CD4-positive, alpha-beta T cell treated with Interferon gamma for 1 hour (primary cell): ENCODE measurements around the gene PHLPP1.

Experiments used
- DNase-seq: peaks from one replicate; pipeline ENCODE4 v3.0.0-alpha.2; 2020

The PHLPP1 gene

DNA sequence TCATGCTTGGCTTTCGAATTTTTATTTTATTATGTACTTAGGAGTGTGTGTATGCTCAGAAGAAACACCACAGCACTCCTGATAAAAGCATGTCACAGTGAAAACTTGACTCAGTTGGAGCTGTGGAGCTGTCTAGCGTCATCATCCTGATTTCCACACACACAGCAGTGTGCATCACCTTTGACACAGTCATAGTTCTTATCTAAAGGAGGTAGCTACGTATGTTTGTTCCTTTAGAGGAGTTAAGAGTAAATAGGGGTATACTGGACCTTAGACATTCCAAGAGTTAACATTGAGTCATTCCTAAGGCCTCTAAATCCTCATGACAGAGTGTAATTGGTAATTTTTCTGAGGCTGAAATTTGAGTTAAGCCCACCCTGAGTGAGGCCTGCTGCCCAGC is 96.9 kb downstream of the PHLPP1 start:
- DNase-seq: no peak

DNA sequence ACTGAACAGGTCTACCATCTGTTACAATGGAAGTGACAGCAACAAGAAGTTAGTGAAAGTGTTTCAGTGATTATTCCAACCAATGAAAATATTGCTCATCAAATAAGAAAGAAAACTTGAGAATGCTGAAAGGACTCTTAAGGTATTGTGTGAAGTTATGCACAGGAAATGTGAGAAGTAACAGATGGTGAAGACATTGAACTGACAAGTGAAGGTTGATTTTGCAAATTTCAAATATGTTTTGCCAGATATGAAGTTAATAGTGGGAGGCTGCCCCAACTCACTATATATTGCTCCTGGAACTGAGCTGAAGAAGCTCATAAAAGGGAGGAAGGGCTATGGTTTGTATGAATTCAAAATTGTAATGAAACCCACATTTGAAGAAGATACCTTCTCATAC is 97.5 kb downstream of the PHLPP1 start:
- DNase-seq: no peak

- DNase-seq: no peak
Measured at GRCh38 chr18:62814132-62814759, 98.9 kb downstream of the PHLPP1 start.

DNA sequence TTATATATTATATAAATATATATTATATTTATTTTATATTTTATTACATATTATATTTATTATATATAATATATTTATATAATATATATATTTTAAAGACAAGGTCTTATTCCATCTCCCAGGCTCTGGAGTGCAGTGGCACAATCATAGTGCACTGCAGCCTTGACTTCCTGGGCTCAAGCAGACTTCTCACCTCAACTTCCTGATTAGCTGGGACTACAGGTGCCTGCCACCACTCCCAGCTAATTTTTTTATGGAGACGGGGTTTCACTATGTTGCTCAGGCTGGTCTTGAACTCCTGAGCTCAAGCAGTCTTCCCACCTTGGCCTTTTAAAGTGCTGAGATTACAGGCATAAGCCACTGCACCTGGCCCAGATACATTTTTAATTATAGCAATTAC is 110.0 kb downstream of the PHLPP1 start:
- DNase-seq: no peak

DNA sequence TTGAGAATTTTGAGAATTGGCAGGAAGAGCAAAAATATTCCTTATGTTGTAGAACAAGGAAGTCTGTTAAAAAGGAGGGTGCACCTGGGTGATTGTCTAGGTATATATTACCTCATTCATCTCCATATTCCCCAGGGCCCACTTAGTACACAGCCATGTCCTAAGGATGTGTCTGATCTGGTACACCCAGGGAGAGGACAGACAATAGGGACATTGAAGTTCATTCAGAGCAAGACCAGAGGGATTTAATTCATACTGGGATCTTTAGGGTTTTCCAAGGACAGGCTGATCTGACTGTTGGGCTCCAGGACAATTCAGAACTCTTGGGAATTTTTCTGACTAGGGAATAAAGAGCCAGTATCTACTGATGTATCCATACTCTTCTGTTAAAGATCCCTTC is 112.1 kb downstream of the PHLPP1 start:
- no peak for DNase-seq

- no peak for DNase-seq
Measured at GRCh38 chr18:62828091-62828640, 112.8 kb downstream of the PHLPP1 start.

GRCh38 chr18:62828852-62829251 is 113.5 kb downstream of the PHLPP1 start:
- no peak for DNase-seq

GRCh38 chr18:62829936-62830335 is 114.6 kb downstream of the PHLPP1 start:
- no peak for DNase-seq

GRCh38 chr18:62832282-62832681 is 116.9 kb downstream of the PHLPP1 start:
- DNase-seq: no peak

GRCh38 chr18:62833494-62833893 is 118.2 kb downstream of the PHLPP1 start:
- DNase-seq: no peak

DNA sequence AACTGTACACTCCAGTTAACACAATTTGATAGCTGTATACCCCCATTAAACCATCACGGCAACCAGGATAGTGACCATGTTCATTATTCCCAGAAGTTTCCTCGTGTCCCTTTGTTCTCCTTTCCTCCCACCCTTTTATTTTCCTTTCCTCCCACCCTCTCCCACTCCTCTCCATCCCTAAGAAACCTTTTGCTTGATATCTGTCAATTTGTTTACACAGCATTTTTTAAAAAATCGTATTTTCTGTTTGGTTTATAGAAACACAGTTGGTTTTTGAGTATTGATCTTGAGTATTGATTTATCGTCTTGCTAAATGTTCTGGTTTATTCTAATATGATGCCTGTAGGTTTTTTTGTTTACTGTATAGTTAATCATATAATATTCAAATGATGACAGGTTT is 119.4 kb downstream of the PHLPP1 start:
- DNase-seq: no peak

- DNase-seq: no peak
Measured at GRCh38 chr18:62837011-62837410, 121.7 kb downstream of the PHLPP1 start.

DNA sequence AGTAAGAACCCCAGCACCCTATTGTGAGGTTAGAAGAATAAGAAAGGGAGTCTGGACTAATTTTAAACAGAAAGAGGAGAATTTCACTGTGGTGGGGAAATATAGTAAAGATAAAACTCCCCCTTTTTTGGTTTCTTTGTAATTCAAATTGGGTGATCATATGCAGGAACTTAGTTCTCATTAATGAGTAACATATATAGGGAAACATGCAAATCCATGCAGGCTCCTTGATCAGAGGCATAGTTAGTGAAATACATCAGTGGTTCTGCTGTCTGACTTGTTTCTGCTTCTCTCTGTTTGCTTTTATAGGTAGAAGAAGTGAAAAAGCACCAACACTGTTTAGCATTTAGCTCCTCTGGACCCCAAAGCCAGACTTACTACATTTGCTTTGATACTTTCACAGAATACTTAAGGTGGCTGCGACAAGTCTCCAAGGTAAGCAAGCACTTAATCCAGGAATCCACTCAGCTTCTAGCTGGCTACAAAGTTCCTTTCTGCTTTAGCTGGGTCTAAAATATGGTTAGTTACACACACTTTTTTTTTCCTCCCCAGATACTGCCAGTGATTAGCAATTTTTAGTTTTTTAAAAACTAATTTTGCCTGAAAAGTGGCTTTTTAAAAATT is 123.2 kb downstream of the PHLPP1 start:
- DNase-seq: no peak

- DNase-seq: no peak
Measured at GRCh38 chr18:62839874-62840713, 124.8 kb downstream of the PHLPP1 start.

DNA sequence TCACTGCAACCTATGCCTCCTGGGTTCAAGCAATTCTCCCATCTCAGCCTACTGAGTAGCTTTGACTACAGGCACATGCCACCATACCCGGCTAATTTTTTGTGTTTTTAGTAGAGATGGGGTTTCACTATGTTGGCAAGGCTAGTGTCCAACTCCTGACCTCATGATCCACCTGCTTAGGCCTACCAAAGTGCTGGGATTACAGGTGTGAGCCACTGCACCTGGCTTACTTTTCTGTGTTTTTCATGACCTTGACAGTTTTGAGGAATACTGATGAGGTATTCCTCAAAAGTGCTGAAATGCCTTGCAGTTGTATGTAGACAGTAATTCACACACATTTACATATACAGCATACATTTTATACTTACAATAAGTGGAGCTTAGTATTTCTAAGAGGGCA is 126.1 kb downstream of the PHLPP1 start:
- no peak for DNase-seq

DNA sequence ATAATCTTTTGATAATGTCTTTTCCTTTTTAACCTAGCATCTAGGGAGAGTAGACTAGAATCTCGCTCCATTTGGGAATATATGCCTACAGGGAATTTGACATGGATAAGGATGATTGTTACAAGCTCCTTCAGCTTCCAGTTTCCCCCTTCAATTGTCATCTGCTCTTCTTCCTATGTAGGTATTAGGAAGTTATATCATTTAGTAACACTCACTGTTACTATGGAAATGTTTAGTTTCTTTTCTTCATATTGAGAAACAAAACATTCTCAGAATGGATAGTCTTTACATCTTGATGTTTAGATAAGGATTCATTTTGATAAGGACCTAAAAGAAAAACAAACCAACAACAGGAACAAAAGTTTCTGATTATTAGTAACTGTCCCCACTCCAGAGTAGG is 127.6 kb downstream of the PHLPP1 start:
- no peak for DNase-seq

- no peak for DNase-seq
Measured at GRCh38 chr18:62844850-62845643, 129.7 kb downstream of the PHLPP1 start.

DNA sequence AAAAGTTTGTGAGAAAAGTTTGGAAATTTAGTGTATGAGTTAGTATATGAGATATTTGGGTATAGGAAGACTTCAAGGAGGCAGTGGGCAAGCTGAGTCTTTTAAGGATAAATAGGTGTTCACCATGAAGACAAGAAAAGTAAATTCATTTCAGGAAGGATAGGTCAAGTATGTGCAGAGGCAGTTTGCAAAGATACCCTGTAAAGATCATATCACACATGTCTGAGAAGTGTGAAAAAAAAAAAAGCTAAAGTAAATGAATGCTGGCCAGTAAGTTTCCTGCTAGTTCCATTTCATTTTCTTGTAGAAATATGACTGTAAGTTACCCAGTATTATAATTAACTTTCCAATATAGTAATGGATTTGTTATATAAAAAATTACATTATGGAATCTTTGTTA is 131.0 kb downstream of the PHLPP1 start:
- no peak for DNase-seq

DNA sequence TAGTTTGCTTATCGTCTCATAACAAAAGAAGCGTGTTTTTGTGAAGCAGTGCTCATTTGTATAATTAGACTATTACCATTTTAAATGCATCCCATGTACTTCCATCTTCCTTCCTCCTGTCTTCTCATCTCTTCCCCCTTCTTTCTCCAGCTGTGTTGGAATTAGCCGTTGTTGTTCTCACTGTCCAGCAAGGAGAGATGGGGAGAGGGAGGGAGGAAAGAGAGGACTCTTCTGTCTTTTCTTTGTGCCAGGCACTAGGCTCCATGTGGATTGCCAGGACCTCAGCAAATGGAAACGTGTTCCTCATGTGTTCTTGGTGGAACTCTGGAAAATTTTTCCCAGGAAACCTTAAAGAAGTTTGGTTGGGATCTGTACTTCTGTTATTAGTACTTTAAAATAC is 131.7 kb downstream of the PHLPP1 start:
- DNase-seq: no peak

- no peak for DNase-seq
Measured at GRCh38 chr18:62848946-62849345, 133.6 kb downstream of the PHLPP1 start.

DNA sequence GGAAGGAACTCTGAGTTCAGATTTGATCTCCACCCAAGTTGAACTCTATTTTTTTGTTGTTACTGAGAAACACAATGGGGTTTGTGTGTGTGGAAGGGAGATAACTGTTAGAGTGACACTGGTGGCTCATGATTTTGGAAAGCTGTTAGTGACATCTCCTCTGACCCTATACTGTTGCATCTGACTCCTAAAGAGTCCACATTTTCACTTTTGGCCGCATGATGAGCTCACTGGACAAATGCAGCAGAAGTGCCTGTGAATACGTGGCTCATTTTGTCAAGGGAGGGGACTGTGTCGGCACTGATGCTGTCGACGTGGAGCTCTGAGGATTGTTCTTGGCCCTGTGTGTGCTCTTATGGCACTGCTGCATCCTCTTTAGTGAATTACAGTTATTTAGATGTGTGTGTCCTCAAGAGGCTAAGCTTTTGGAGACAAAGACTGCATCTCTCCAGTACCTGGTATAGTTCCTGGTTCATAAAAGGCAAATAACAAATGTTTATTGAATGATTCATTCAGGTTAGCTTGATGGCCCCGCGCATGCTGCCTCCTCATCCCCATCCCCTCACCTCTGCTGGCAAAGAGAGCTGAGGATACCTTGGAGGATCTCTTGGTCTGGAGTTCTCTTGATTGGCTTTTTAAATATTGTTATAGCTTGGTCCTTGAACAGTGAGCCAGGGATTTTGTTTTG is 135.4 kb downstream of the PHLPP1 start:
- DNase-seq: no peak

DNA sequence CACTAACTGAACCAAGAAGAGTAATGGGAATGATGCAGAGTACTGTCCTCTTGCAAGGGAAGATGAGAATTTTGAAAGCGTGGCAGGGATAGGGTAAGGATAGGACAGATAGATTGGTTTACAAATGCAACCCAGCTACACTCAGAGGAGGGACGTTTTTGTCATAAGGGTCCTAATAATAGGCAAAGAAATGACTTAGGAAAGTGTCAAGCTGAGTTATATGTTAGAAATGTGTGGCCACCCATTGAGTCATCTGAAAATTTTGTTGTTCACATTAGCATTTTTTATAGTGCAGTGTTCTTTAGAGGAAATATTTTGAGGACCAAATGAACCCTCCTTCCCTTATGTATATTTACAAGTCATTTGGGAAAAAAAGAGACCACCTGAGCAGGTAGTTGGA is 137.5 kb downstream of the PHLPP1 start:
- no peak for DNase-seq
